ENCODE data around the gene KHDC4. TPM values are rescaled to one million over a fixed set of nuclear protein-coding genes. Genes with fewer than 3 reads are reported as not detected.
A peak's percentile ranks its signal among the peaks of the same experiment; 100 is the strongest.
"Not testable (repeated sequence)": the region's sequence is repeated elsewhere in the genome, so short reads cannot be mapped to it uniquely, and the experiment has no call there.

The KHDC4 gene
- total RNA-seq, 2 donors from 2014 or later, result 21.0 to 27.8 TPM

DNA sequence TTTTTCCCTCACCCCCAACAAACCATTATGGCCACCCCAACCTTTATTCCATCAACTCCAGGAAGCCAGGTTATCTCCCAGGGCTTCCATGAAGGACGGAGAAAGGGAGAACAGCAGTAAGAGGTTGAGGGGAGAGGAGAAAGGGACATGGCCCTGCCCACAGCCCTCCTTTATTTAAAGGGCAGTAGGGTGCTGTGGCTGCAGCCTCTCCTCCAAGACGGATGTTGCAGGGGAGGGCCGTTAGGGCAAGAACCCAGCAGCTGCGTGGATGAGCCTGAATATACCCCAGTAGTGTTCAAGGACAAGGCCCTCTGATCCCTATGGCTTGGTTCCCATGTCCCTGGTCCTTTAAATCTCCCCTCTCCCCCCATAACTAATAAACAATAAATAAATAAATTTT lies 13.1 kb upstream of the KHDC4 start:
- no peak for DNase-seq
- ATAC-seq, result no peak
- intact Hi-C loops (cut with DNase I), result no loop called here

DNA sequence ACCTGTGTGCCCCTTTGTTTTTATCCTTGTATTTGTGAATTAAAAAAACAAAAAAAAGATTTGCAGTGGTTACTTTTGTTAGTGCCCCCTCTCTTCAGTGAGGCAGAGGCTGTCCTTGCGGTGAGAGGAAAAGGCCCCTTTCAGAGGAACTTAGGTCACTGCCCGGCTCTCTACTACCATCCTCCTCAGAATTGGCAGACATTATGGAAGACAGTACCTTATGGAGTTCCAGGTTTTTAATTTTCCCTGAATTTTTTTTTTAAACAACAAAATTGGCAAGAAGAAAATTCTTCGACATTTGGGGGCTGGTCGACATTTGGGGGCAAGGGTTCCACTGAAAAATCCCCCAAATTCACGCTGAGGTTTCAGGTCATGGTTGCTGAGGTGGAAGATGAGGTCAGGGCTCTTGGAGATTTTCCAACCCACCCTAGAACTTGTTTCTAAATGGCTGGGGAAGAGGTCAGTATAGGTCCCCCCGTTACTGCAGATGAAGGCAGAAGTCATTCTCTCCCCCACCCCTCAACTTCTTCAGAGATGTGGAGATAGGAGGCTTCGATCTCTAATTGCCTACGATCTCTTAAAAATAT lies 12.5 kb upstream of the KHDC4 start:
- ATAC-seq (no peak), DNase-seq (no peak)
- intact Hi-C loops (cut with DNase I), result no loop called here

DNA sequence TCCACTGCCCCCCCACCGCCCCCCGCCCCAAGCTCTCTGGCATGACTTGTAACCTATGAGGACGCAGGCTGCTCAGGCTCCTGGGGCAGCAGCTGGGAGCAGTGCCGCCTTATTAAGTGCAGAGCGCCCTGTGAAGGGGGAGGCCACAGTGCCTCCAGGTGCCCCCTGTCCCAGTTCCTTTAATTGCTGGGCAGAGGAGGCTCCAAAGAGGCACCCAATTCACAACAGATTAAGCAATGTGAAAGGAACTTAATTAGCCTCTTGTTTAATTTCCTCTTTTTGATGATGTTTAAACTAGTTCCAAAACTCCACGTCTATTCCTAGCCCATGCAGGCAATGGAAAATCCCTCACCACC lies 10.2 kb upstream of the KHDC4 start:
- intact Hi-C loops (cut with DNase I), result loop anchor here in 1 of 2 donors (5.0 kb wide), 1 partner anchor 33 kb away; the partner anchor contains the start of gene ARHGEF2
- DNase-seq (no peak), ATAC-seq (no peak)

DNA sequence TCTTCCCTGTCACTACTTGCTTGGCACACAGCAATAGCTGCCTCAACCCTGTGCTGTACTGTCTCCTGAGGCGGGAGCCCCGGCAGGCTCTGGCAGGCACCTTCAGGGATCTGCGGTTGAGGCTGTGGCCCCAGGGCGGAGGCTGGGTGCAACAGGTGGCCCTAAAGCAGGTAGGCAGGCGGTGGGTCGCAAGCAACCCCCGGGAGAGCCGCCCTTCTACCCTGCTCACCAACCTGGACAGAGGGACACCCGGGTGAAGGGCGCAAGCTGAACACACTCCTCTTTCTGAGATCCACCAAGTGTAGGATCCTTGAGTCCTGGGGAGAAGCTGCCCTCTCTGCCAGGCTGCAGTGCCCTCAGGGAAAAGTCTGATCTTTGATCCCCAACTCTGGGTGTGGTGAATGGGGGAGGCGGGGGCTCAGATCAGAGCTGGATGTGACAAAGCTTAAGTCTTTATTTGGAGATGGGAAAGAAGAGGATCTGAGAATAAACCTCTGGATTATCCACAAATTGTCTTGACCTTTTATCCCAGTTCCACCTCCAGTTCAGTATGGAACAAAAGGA lies 8.4 kb upstream of the KHDC4 start:
- DNase-seq (no peak), ATAC-seq (no peak)
- intact Hi-C loops (cut with DNase I), result loop anchor here in 1 of 2 donors (5.0 kb wide), 1 partner anchor 35 kb away; the partner anchor contains the start of gene ARHGEF2

DNA sequence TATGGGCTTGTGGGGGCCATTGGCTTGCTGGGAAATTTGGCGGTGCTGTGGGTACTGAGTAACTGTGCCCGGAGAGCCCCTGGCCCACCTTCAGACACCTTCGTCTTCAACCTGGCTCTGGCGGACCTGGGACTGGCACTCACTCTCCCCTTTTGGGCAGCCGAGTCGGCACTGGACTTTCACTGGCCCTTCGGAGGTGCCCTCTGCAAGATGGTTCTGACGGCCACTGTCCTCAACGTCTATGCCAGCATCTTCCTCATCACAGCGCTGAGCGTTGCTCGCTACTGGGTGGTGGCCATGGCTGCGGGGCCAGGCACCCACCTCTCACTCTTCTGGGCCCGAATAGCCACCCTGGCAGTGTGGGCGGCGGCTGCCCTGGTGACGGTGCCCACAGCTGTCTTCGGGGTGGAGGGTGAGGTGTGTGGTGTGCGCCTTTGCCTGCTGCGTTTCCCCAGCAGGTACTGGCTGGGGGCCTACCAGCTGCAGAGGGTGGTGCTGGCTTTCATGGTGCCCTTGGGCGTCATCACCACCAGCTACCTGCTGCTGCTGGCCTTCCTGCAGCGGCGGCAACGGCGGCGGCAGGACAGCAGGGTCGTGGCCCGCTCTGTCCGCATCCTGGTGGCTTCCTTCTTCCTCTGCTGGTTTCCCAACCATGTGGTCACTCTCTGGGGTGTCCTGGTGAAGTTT lies 7.8 kb upstream of the KHDC4 start:
- DNase-seq (no peak), ATAC-seq (peak in 1 of 2 donors; percentile 1)
- intact Hi-C loops (cut with DNase I), result loop anchor here in 1 of 2 donors (5.0 kb wide), 1 partner anchor 35 kb away; the partner anchor contains the start of gene ARHGEF2

DNA sequence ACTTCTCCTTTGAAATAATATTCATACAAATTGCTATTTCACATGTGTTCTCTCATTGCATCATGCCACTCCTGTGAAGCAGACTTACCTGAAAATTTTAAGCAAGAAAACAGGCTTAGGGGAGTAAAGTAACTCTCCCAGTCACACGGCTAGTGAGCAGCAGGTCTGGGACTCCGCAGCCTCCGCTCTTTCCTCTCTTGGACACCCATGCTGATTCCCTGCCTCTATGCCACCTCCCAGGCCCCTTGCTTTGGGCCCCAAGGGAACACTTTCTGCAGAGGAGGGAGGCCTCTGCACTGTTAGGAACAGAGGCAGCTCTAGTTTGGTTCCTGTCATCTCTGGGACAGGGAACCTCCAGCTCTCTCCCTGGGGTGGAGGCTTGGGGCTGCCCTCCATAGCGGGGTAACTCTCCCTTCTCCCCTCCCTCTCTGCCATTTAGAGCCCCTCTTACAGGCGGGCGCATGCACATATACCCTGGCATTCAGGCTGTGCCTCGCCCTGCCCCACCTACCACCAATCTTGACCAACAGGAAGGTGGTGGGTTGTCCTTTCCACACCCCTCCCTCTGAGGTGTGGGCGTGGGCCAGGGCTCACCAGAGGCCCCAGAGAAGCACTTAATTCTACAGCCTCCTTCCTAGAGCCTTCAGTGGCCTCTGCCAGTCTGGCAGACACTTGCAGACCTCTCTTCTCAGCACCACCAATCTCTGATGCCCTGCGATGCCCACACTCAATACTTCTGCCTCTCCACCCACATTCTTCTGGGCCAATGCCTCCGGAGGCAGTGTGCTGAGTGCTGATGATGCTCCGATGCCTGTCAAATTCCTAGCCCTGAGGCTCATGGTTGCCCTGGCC lies 7.0 kb upstream of the KHDC4 start, which contains the start of gene RXFP4:
Gene RXFP4, plus strand, starts transcription at position 646 of the 852 bp plus-strand sequence. Its CDS starts 72 bp downstream, at position 718.
- ATAC-seq (peak; percentile 28 to 41), DNase-seq (peak; percentile 46)
- intact Hi-C loops (cut with DNase I), result loop anchor here in 1 of 2 donors (5.0 kb wide), 1 partner anchor 36 kb away; the partner anchor contains the start of gene ARHGEF2

DNA sequence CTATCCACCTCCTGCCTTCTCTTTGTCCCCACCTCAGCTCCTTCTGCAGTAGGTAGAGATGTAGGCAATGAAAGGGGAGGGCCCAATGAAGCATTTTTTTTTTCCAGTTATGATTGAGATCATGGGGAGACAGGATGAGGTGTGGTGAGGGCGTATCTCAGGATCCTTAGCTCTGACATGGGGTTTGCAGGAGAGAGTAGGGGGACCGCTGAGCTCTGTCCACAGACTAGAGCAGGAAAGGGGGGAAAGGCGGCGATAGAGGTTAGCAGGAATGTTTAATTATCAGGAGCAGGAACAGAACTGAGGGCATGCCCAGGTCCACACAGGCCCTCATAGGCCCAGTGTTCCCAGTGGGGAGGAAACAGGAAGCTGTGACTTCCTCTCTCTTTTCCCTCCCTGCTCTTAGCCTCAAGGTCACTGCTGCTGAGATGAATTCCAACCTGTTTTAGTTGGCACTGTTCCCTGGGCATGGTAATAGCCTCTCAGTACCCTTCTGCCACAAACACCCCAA lies 6.3 kb upstream of the KHDC4 start:
- peak; percentile 56 for DNase-seq
- peak; percentile 70 to 75 for ATAC-seq
- intact Hi-C loops (cut with DNase I), result loop anchor here in 1 of 2 donors (5.0 kb wide), 1 partner anchor 37 kb away; the partner anchor contains the start of gene ARHGEF2

DNA sequence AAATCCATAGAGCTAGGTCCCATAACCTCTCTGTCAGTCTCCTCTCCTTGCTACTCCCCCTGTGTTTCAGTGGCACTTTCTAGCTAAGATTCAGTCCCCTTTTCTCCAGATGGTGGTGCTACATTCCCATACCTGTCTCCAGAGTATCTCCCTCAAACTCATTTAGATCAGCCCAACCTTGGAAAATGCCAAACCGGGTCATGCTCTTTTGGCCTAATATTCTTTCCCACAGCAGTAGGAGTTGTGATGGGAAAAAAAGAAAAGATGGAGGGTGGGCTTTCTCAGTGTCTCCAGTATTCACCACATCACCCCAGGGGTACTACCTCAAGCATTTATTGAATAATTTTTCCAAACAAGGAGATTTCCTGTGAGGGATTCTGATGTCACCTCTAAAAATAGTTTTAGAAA lies 4.0 kb upstream of the KHDC4 start:
- DNase-seq (no peak), ATAC-seq (peak; percentile 4 to 14)
- intact Hi-C loops (cut with DNase I), result loop anchor here (2.0 kb wide), 1 partner anchor 51 kb away; no protein-coding TSS in a partner anchor

DNA sequence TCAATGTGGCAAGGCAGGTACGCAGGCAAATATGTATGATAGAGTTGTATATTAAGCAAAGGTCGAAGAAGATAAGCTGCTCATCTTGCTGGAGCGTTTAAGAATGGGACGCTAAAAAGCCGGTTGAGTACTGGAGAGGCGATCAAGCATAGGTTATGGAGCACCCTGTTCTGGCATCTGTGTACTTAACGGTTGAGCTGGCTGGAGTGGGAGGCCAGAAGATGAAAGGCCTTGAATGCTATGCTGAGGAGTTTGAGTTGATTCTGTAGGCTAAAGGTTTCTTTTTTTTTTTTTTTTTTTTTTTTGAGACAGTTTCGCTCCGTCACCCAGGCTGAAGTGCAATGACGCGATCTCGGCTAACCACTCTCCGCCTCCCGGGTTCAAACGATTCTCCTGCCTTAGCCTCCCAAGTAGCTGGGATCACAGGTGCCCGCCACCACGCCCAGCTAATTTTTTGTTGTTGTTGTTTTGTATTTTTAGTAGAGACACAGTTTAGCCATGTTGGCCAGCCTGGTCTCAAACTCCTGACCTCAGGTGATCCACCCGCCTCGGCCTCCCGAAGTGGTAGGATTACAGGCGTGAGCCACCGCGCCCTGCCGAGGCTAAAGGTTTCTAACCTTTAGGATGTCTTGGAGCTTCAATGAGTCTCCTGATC lies 850 bp upstream of the KHDC4 start:
- ATAC-seq, result no peak
- intact Hi-C loops (cut with DNase I), result no loop called here
- DNase-seq, result no peak

DNA sequence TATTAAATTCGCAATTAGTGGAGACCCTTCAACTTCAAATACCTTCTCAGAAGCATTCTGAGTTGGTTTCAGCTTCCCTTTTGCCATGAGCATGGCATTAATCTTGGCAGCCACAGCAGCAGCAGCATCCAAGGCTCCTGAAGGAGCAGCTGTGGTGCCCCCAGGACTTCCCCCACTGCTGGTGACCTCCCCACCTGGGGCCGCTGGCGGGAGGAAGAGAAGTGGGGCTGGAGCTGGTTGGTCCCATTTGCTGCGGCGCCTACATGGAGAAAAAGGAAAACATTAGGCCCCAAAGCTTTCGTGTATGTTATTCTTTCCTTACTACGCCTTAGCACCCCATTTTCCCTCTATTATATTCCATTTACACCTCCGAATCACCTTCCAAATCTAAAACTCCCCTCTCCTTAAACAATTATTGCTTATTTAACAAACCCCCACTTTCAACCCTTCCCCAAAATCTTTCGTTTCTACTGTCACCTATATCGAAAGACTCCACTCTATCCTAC lies 569 bp downstream of the KHDC4 start:
- peak in 1 of 2 donors; percentile 4 for ATAC-seq
- intact Hi-C loops (cut with DNase I), result no loop called here
- DNase-seq, result no peak

DNA sequence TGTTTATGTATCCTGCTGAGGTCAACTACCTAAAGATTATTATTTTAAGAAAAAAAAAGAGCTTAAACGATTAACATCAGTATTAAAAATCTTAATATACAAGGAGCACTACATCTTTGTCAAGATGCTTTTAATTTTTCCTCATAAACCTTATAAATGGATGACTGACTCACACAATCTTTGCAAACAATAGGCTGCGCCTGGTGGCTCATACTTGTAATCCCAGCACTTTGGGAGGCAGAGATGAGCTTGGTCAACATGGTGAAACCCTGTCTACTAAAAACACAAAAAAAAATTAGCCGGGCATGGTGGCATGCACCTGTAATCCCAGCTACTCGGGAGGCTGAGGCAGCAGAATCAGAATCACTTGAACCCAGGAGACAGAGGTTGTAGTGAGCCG lies 1.7 kb downstream of the KHDC4 start:
- no peak for DNase-seq
- intact Hi-C loops (cut with DNase I), result no loop called here
- no peak for ATAC-seq

DNA sequence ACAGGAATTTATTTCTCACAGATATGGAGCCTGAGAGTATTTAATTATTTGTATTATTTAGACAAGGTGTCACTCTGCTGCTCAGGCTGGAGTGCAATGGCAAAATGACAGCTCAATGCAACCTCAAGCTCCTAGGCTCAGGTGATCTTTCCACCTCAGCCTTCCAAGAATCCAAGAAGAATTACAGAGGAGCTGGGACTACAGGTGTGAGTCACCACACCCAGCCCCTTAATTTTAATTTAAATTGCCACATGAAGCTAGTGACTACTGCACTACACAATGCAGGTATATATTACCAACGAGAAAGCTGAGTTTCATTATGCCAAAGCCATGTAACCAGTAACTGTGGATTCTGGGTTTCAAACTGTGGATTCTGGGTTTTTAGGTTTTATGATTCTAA lies 2.1 kb downstream of the KHDC4 start:
- intact Hi-C loops (cut with DNase I), result no loop called here
- ATAC-seq (no peak), DNase-seq (no peak)

DNA sequence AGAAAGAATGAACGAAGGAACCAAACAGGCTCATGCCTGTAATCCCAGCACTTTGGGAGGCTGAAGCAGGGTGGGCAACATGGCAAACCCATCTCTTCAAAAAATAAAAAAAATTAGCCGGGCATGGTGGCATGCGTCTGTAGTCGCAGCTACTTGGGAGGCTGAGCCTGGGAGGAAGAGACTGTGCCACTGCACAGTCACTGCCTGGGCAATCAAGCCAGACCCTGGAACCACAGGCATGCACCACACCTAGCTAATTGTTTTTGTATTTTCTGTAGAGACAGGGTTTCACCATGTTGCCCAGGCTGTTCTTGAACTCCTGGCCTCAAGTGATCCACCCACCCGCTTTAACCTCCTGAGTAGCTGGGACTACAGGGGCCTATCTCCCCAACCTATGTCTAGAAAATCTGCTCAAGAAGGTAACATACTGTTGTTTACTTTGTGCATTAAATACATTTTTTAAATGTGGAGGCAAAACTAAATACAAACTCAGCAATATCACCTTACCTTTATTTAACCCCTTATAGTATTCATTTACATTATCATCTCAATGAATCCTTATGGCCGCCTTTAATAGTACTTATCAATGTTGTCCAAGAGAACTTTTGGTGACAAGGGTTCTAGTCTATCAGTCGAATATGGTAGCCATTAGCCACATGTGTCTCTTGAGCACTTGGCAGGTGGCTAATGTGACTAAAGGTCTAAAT lies 2.7 kb downstream of the KHDC4 start:
- intact Hi-C loops (cut with DNase I), result no loop called here
- ATAC-seq, result no peak
- DNase-seq, result no peak

DNA sequence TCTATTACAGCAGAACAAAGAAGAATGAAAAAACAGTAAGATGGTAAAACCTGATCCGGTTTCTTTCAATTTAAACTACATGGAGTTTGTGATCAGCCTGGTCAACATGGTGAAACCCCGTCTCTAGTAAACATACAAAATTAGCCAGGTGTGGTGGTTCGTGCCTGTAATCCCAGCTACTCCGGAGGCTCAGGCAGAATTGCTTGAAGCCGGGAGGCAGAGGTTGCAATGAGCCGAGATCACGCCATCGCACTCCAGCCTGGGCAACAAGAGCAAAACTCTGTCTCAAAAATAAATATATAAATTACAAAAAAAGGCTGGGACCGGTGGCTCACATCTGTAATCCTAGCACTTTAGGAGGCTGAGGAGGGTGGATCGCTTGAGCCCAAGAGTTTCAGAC lies 3.5 kb downstream of the KHDC4 start:
- ATAC-seq; intact Hi-C loops (cut with DNase I); DNase-seq: not testable (repeated sequence)

DNA sequence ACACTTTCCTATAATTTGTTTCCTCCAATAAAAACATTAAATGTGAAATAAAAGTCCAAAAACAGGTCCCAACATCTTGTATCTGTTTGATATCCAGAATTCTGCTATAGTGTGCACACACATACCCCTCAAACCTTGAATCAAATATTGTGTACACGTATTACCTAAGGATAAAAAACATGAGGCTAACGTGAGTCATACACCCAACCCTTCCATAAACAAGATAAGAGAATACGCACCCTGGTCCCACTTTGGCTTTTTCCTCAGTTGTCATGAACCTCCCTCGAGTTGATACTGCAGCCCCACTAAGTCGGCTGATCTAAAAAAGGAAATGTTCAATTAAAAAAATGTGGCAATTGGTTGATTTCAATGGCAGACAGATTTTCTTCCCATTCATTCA lies 5.2 kb downstream of the KHDC4 start:
- DNase-seq (no peak), ATAC-seq (no peak)
- intact Hi-C loops (cut with DNase I), result no loop called here

DNA sequence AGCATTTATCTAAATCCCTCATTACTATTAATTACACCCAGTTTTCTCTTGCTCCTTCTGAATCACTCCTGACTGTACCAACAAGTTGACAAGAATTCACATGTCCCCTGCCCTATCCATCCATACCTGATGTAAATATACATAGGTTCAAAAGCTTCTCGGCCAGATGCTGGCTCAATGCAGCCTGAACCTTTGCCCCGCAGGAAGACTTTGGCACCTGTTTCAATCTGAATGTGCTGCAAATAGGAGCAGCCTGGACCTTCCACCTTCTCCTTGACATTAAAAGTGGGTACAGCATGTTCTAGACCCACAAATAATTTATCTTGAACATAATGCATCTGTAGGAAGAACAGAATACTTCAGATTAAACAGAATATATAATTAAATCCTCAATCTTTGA lies 8.7 kb downstream of the KHDC4 start:
- ATAC-seq (no peak), DNase-seq (no peak)
- intact Hi-C loops (cut with DNase I), result no loop called here

DNA sequence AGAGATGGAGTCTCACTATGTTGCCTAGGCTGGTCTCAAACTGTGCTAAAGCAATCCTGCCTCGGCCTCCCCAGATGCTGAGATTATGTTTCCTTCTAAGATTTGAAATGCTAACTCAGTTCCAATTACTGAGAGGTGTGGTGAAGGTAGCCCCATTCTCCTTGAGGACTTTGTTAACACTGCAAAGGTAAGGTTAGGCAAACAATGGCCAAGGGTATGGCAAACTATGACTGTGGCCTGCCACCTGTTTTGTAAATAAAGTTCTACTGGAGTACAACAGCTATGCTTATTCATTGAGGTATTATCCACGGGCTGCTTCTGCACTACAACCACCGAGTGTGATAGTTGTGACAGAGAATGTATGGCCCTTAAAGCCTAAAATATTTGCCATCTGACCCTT lies 13.5 kb downstream of the KHDC4 start:
- DNase-seq (no peak), ATAC-seq (no peak)
- intact Hi-C loops (cut with DNase I), result no loop called here

DNA sequence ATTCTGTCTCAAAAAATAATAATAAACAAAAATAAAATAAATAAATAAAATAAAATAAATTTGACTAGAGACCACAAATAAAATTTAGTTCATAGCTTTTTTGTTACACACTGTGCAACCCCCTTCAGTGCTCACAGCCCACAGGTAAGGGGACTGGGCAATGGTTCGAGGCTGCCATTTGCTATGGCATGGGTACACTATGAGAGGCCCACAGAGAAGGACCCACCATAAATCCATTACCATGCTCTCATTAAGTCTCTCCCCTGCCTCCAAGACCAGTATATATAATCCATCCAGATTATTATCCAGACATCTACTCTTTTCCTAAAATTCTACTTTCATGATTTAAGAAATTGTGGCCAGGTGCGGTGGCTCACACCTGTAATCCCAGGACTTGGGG lies 14.4 kb downstream of the KHDC4 start:
- DNase-seq (no peak), ATAC-seq (no peak)
- intact Hi-C loops (cut with DNase I), result no loop called here

Data from left cardiac atrium (tissue), 4 donors.